Panc1 (cell line): ENCODE results near the gene MICA. TPM values are rescaled to one million over a fixed set of nuclear protein-coding genes. Genes with fewer than 3 reads are reported as not detected.

ENCODE experiments used
- ATAC-seq: fragments of 200-7000 bp; cut with Tn5 transposase; 2 replicates; pipeline ENCODE4 v1.9.1; 2020; ENCODE audit warnings: mild to moderate bottlenecking, moderate library complexity
- BruUV-seq: library from RNA; stranded (reverse); fragments of 400-500 nt; replicated peaks from 2 replicates; lab custom pipeline; 2021; lab: Mats Ljungman, UMichigan
- CTCF ChIA-PET: fragments of 300-600 bp; sonication (Branson Sonifier 250); formaldehyde crosslinking; loops from one replicate; lab custom pipeline; 2022; ENCODE audit warnings: antibody characterized with exemption; lab: Charles Lee
- POLR2A ChIA-PET: fragments of 300-600 bp; sonication (Branson Sonifier 250); formaldehyde crosslinking; loops from one replicate; lab custom pipeline; 2022; ENCODE audit warnings: antibody characterized with exemption; lab: Charles Lee
- DNase-seq: peaks from one replicate; pipeline ENCODE4 v3.0.0-alpha.2; 2010; ENCODE audit warnings: low read depth, low spot score
- H3K27ac ChIP-seq: 2 replicates; pipeline ENCODE4 v1.5.1; 2011; ENCODE audit warnings: mild to moderate bottlenecking, low read length, inconsistent platforms
- H3K27me3 ChIP-seq: fragments of 200-500 bp; sonication (Bioruptor generic); 2 replicates; pipeline ENCODE4 v1.6.0; 2014; ENCODE audit warnings: low read length, inconsistent platforms; ENCODE audit not compliant: control insufficient read depth, insufficient read depth
- H3K36me3 ChIP-seq: fragments of 200-500 bp; sonication (Bioruptor generic); 2 replicates; pipeline ENCODE4 v1.5.1; 2014; ENCODE audit warnings: inconsistent platforms, mild to moderate bottlenecking, low read length, moderate library complexity; ENCODE audit not compliant: control insufficient read depth, insufficient read depth
- H3K4me1 ChIP-seq: 2 replicates; pipeline ENCODE4 v1.5.1; 2011; ENCODE audit warnings: inconsistent platforms, mild to moderate bottlenecking, low read length, moderate library complexity; ENCODE audit not compliant: control insufficient read depth, insufficient read depth
- H3K4me3 ChIP-seq, 2 experiments: 2 replicates each; pipeline ENCODE4 v1.5.1; 2011 to 2012; ENCODE audit warnings: low read depth in 2 of 2, low read length in 2 of 2, mild to moderate bottlenecking in 2 of 2, inconsistent platforms in 1 of 2, moderate library complexity in 1 of 2
- H3K9me3 ChIP-seq: fragments of 200-500 bp; sonication (Bioruptor generic); 2 replicates; pipeline ENCODE4 v1.5.1; 2014; ENCODE audit warnings: low read depth, mild to moderate bottlenecking, inconsistent platforms, low read length, moderate library complexity; ENCODE audit not compliant: control insufficient read depth, insufficient read depth
- CTCF ChIP-seq: fragments of 450-650 bp; IDR thresholded peaks from 2 replicates; pipeline ENCODE4 v1.5.1; 2017; ENCODE audit warnings: mild to moderate bottlenecking
- POLR2AphosphoS5 ChIP-seq: IDR thresholded peaks from 2 replicates; pipeline ENCODE4 v1.6.1; 2012; ENCODE audit warnings: mild to moderate bottlenecking, low read depth, low read length, moderate library complexity
- REST ChIP-seq, 2 experiments: IDR thresholded peaks; 2 replicates each; pipeline ENCODE4 v1.6.1; 2011 to 2012; ENCODE audit warnings: low read depth in 2 of 2, control low read depth in 1 of 2, low read length in 1 of 2, mild to moderate bottlenecking in 1 of 2, moderate library complexity in 1 of 2; ENCODE audit not compliant: insufficient read depth in 1 of 2
- SIN3A ChIP-seq: IDR thresholded peaks from 2 replicates; pipeline ENCODE4 v1.6.1; 2012; ENCODE audit warnings: low read depth, mild to moderate bottlenecking, low read length, moderate library complexity, borderline replicate concordance; ENCODE audit not compliant: insufficient read depth
- TCF7L2 ChIP-seq: IDR thresholded peaks from 2 replicates; pipeline ENCODE4 v1.6.1; 2011; ENCODE audit warnings: mild to moderate bottlenecking, low read depth, low read length, inconsistent platforms
- in situ Hi-C: cut with HindIII; loops from 2 replicates; pipeline ENCODE4 v1.10.0; 2016; ENCODE audit warnings: low sequenced_read_pairs, low pct_unique_long_range_greater_than_20kb
- intact Hi-C: fragments of 100-400 bp; cut with micrococcal nuclease; formaldehyde crosslinking; loops from one replicate; pipeline ENCODE4 v1.10.0; 2022; ENCODE audit not compliant: unreplicated experiment
- microRNA-seq: library from miRNA; unstranded; fragments of <30 nt; microRNA quantifications from one replicate; pipeline ENCODE4 v1.1.0, GENCODE V29; 2020; ENCODE audit not compliant: unreplicated experiment
- total RNA-seq: library from RNA; stranded (reverse); gene quantifications from one replicate; pipeline ENCODE4 v1.2.1, GENCODE V29; 2021; ENCODE audit not compliant: unreplicated experiment

MICA gene
- total RNA-seq, 1 experiment from 2014 or later: 33.9 TPM

- no peaks in the 10 kb centered on the region for H3K36me3 ChIP-seq
- peaks cover 4% of the 10 kb centered on the region for H3K4me1 ChIP-seq
- POLR2A ChIA-PET: no interaction called here
- H3K4me3 ChIP-seq: no peak overlapping the region
- no TSS peak for BruUV-seq
- no peaks in the 10 kb centered on the region for H3K27me3 ChIP-seq
- TF ChIP-seq POLR2AphosphoS5 (no peak), TCF7L2 (no peak), SIN3A (no peak), CTCF (no peak), REST (IDR thresholded peaks at IDR 0.05; ENCODE audit: insufficient read depth in 1 of 2, low read depth in 2 of 2, low read length in 1 of 2) (no peak)
- CTCF ChIA-PET: no interaction called here
- DNase-seq (no peak), ATAC-seq (no peak)
- in situ Hi-C loops (no loop called here), intact Hi-C loops (no loop called here)
- no peak overlapping the region for H3K27ac ChIP-seq
- H3K9me3 ChIP-seq: no peaks in the 10 kb centered on the region
Measured at GRCh38 chr6:31464252-31465184, 61.1 kb downstream of the MICA start.

Small RNA genes lying within 50 kb of the gene (microRNA-seq; reads per million reads assigned to microRNA genes)
- not detected for gene MIR6891

Other genes starting within 250 kb of the MICA start
- 37.1 TPM for gene CCHCR1, start 245.8 kb upstream of the MICA start, total RNA-seq
- gene TCF19, start 245.0 kb upstream of the MICA start, total RNA-seq: 21.4 TPM
- gene POU5F1, start 232.9 kb upstream of the MICA start, total RNA-seq: 1.1 TPM
- 170 TPM for gene HLA-C, start 131.5 kb upstream of the MICA start, total RNA-seq
- 191 TPM for gene HLA-B, start 46.4 kb upstream of the MICA start, total RNA-seq
- gene MICB, start 94.5 kb downstream of the MICA start, total RNA-seq: 72.1 TPM
- gene MCCD1, start 125.4 kb downstream of the MICA start, total RNA-seq: not detected
- gene DDX39B, start 138.4 kb downstream of the MICA start, total RNA-seq: 401 TPM
- gene ATP6V1G2, start 143.0 kb downstream of the MICA start, total RNA-seq: 0.98 TPM
- gene NFKBIL1, start 144.0 kb downstream of the MICA start, total RNA-seq: 27.9 TPM
- gene LTA, start 168.7 kb downstream of the MICA start, total RNA-seq: 0.72 TPM
- gene TNF, start 172.0 kb downstream of the MICA start, total RNA-seq: 0.64 TPM
- gene LTB, start 178.8 kb downstream of the MICA start, total RNA-seq: 3.7 TPM
- gene LST1, start 182.7 kb downstream of the MICA start, total RNA-seq: not detected
- not detected for gene NCR3, start 189.4 kb downstream of the MICA start, total RNA-seq
- gene AIF1, start 211.6 kb downstream of the MICA start, total RNA-seq: 0.44 TPM
- 318 TPM for gene PRRC2A, start 217.1 kb downstream of the MICA start, total RNA-seq
- gene BAG6, start 249.1 kb downstream of the MICA start, total RNA-seq: 491 TPM